SK-N-DZ (cell line): ENCODE measurements around the gene VEPH1.

Experiments used
- DNase-seq: peaks from one replicate; pipeline ENCODE4 v3.0.0-alpha.2; 2015; ENCODE audit warnings: low spot score

Gene VEPH1

DNA sequence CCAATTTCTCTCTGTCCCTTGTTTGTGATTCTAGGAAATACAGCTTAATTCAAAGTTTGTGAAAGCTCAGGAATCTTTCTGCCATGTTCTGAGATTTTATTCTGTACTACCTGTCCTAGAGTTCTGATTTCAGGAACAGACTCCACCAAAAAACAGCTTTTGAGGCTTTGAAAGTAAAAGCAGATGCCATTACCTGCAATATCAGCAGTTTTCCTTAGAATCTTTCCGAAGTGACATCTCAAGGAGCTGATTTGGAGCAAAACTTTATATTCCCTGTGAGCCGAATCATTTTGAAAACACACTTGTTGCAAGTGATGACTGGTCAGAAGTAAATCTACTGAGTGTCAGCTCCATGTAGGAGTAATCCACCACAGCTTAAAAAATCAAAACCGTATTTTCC is 284.0 kb downstream of the VEPH1 start:
- DNase-seq = no peak
